ENCODE results near the gene TSACC. TPM values are rescaled to one million over a fixed set of nuclear protein-coding genes. Genes with fewer than 3 reads are reported as not detected.
"Not testable (repeated sequence)": the region's sequence is repeated elsewhere in the genome, so short reads cannot be mapped to it uniquely, and the experiment has no call there.

The TSACC gene
- total and polyA plus RNA-seq, 8 donors: 0.56 TPM; not detected in 7

DNA sequence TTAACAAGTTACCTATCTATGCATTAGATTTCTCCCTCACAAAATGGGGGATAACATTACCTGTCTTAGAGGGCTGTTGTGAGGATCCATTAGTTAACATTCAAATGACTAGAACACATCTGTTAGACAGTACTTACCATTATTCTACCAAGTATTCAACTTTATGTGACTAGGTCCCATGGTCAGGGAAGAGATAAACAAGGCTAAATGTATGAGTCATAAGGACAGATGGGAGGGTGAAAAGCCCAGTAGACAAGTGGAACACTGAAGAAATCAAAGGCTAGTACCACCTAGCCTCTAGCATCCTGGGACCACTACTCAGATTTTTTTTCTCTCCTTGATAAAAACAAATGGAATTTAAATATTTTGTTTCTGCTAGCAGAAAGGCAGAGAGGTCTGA lies 30.2 kb upstream of the TSACC start:
- TF ChIP-seq, protein P1, sequence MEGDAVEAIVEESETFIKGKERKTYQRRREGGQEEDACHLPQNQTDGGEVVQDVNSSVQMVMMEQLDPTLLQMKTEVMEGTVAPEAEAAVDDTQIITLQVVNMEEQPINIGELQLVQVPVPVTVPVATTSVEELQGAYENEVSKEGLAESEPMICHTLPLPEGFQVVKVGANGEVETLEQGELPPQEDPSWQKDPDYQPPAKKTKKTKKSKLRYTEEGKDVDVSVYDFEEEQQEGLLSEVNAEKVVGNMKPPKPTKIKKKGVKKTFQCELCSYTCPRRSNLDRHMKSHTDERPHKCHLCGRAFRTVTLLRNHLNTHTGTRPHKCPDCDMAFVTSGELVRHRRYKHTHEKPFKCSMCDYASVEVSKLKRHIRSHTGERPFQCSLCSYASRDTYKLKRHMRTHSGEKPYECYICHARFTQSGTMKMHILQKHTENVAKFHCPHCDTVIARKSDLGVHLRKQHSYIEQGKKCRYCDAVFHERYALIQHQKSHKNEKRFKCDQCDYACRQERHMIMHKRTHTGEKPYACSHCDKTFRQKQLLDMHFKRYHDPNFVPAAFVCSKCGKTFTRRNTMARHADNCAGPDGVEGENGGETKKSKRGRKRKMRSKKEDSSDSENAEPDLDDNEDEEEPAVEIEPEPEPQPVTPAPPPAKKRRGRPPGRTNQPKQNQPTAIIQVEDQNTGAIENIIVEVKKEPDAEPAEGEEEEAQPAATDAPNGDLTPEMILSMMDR (IDR thresholded peaks at IDR 0.05): no peak
- no peak for FAIRE-seq
- no peak overlapping the region for H3K4me3 ChIP-seq
- H3K27me3 ChIP-seq: no peaks in the 10 kb centered on the region
- H3K4me1 ChIP-seq: no peaks in the 10 kb centered on the region
- DNase-seq: no peak
- no peak overlapping the region for H3K27ac ChIP-seq
- intact Hi-C loops (cut with DNase I): no loop called here
- no peak for ATAC-seq
- H3K9me3 ChIP-seq: no peaks in the 10 kb centered on the region
- peaks cover 0 to 52% (median 23%) of the 10 kb centered on the region in 3 donors for H3K36me3 ChIP-seq

DNA sequence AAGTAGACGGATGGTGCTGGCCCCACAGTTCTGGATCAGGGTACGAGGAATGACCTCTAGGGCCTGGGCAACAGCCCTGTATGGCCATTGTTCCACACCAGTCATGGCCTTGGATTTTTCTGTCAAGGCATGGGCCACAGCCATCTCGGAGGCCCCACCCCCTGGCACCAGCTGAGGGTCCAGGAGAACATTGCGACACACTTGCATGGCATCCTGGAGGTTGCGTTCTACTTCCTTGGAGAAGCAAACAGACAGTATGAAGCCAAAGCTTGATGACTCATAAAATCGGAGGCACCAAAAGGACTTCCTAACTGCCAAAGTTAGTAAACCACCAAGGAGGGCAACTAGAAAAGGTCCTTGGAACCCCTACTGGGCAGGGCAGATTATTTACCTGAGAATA lies 27.4 kb upstream of the TSACC start:
- Histone ChIP-seq H3K4me1 (no peaks in the 10 kb centered on the region), H3K27ac (no peak overlapping the region), H3K9me3 (no peaks in the 10 kb centered on the region), H3K4me3 (no peak overlapping the region), H3K36me3 (peaks cover 0 to 63% (median 36%) of the 10 kb centered on the region in 3 donors), H3K27me3 (no peaks in the 10 kb centered on the region)
- WGBS, 2 donors: 85 to 91% methylated on average over 6 of the region's 6 CpGs
- ATAC-seq (peak in 1 of 4 donors; percentile 47), FAIRE-seq (no peak), DNase-seq (no peak)
- intact Hi-C loops (cut with DNase I): loop anchor here in 1 of 3 donors (10.0 kb wide), 1 partner anchor 166 kb away; no protein-coding TSS in a partner anchor
- TF ChIP-seq, protein P1 (IDR thresholded peaks at IDR 0.05): no peak

DNA sequence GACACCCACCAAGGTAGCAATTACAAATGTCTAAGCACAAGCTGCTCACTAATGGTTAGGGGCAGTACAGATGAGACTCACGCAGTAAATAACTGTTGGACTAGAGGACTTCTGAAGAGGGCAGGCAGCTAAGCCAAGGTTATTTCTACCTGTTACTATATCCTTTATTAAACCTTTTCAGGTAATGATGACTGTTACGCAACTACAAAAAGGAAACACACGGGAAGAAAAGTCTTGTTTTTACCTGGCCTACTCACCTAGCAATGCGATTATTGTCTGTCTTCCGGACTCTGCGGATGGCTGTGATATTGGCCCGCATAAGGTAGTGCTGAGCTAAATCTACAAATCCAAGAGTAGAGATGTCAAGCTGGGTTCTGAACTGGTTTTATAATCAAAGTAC lies 21.4 kb upstream of the TSACC start:
- H3K4me3 ChIP-seq: no peak overlapping the region
- peaks cover 6 to 81% (median 64%) of the 10 kb centered on the region in 3 donors for H3K36me3 ChIP-seq
- TF ChIP-seq, protein P1 (IDR thresholded peaks at IDR 0.05): no peak
- no peaks in the 10 kb centered on the region for H3K4me1 ChIP-seq
- DNase-seq (no peak), ATAC-seq (no peak), FAIRE-seq (no peak)
- intact Hi-C loops (cut with DNase I): loop anchor here in 1 of 3 donors (10.0 kb wide), 1 partner anchor 172 kb away; no protein-coding TSS in a partner anchor
- H3K27ac ChIP-seq: no peak overlapping the region
- WGBS, 2 donors: 88 to 92% methylated on average over 7 of the region's 7 CpGs
- H3K9me3 ChIP-seq: no peaks in the 10 kb centered on the region
- no peaks in the 10 kb centered on the region for H3K27me3 ChIP-seq

DNA sequence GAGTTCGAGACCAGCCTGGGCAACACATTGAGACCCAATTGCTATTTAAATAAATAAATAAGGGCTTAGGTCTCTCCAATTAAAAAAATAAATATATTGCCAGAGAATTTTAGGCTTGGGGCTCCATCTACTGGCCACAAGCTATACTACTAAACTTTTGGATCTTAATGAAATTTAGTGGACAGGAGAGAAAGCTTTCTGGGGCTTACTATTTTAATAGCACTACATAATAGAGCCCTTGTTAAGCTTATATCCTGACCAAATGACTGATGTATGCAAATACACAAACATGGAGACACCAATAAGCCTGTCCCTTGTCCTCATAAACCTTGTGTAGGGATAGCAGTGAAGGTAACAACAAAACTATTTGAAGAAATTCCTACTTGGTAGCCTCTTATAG lies 18.7 kb upstream of the TSACC start:
- peak in 1 of 4 donors; percentile 36 for ATAC-seq
- no peaks in the 10 kb centered on the region for H3K9me3 ChIP-seq
- FAIRE-seq: no peak
- no peak for DNase-seq
- H3K4me3 ChIP-seq: no peak overlapping the region
- H3K27me3 ChIP-seq: no peaks in the 10 kb centered on the region
- TF ChIP-seq, protein P1 (IDR thresholded peaks at IDR 0.05): peak in 2 of 4 donors; percentile 9 to 31
- H3K27ac ChIP-seq: no peak overlapping the region
- intact Hi-C loops (cut with DNase I): loop anchor here in 1 of 3 donors (10.0 kb wide), 1 partner anchor 175 kb away; no protein-coding TSS in a partner anchor
- H3K36me3 ChIP-seq: peaks cover 6 to 83% (median 70%) of the 10 kb centered on the region in 3 donors
- no peaks in the 10 kb centered on the region for H3K4me1 ChIP-seq
- 85 to 91% methylated on average over 1 of the region's 1 CpG for WGBS, 2 donors

DNA sequence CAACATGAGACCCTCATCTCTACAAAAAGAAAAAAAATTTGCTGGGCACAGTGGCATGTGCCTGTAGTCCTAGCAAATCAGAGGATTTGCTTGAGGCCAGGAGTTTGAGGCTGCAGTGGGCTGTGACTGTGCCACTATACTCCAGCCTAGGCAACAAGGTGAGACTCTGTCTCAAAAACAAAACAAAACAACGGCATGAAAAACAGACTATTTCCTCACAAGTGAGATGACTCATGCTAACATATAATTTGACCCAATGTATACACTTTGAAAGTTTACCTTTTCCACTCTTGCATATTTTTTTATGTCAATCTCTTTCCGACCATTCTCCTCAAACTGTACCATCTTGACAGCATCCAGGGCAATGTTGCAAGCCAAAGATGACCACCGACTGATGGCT lies 17.8 kb upstream of the TSACC start:
- Histone ChIP-seq H3K9me3 (no peaks in the 10 kb centered on the region), H3K4me3 (no peak overlapping the region), H3K27me3 (no peaks in the 10 kb centered on the region), H3K4me1 (no peaks in the 10 kb centered on the region), H3K27ac (no peak overlapping the region), H3K36me3 (peaks cover 6 to 87% (median 62%) of the 10 kb centered on the region in 3 donors)
- WGBS, 2 donors: 77 to 82% methylated on average over 3 of the region's 3 CpGs
- FAIRE-seq (no peak), DNase-seq (no peak), ATAC-seq (no peak)
- TF ChIP-seq, protein P1 (IDR thresholded peaks at IDR 0.05): no peak
- intact Hi-C loops (cut with DNase I): no loop called here

DNA sequence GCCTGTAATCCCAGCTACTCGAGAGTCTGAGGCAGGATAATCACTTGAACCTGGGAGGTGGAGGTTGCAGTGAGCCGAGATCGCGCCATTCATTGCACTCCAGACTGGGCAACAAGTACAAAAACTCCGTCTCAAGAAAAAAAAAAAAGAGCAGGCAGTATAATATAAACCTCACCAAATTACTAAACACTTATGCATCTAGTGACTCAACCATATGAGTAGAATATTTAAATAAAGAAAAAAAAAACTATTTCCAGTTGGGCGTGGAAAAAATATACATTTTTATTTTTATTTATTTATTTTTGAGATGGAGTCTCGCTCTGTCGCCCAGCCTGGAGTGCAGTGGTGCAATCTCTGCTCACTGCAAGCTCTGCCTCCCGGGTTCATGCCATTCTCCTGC lies 15.1 kb upstream of the TSACC start:
- FAIRE-seq; H3K27ac ChIP-seq; H3K27me3 ChIP-seq; H3K4me1 ChIP-seq; H3K4me3 ChIP-seq; H3K9me3 ChIP-seq; ATAC-seq; DNase-seq; intact Hi-C loops (cut with DNase I): not testable (repeated sequence)
- WGBS, 2 donors: 95 to 96% methylated on average over 9 of the region's 9 CpGs
- H3K36me3 ChIP-seq: peaks cover 5 to 61% (median 37%) of the 10 kb centered on the region in 3 donors

All from pancreas (tissue), 10 donors.